Heart left ventricle (tissue), 13 donors: ENCODE results near the gene C16orf86.

Experiments
- CTCF ChIP-seq, 12 donors: fragments of 200-600 bp; sonication (generic) in 4 of 12; IDR thresholded peaks; one replicate each; pipeline versions ENCODE4 v1.5.0 to v1.8.0; 2018 to 2022; ENCODE audit warnings: antibody characterized with exemption in 12 of 12, mild to moderate bottlenecking in 5 of 12
- POLR2A ChIP-seq, 2 donors: fragments of 450-650 bp; IDR thresholded peaks; one replicate each; pipeline ENCODE4 v1.6.1; 2017; ENCODE audit warnings: antibody characterized with exemption in 2 of 2, mild to moderate bottlenecking in 2 of 2, moderate library complexity in 2 of 2
- donor health status: ischemic (EF 13 %, LVEDD 7.1; RV severe dilation, severe dysfunction).
- donor health status: DM: no; HTN: yes; CAD: no.
- donor health status: DM: no; HTN: no; CAD: no.
- donor health status: ischemic (EF 25% LVEDD 6.9; RV normal size, moderate dysfunction).
- donor health status: ischemic (EF 25% LVEDD 5.7; RV mildly dilated, moderate dysfunction).
- donor health status: ischemic (EF 35%, LVEDD 5.7; RV mildly dilated, moderate dysfunction).
- donor health status: nonischemic (EF 11% LVEDD 7.7; RV severe dilation, severe dysfunction).
- donor health status: DM: yes; HTN: yes; CAD: no.
- donor health status: PGD.
- donor health status: ischemic (EF 29% LVEDD 5.4; RV normal size, mild dysfunction).
- donor health status: nonischemic (EF 23%, LVEDD 6.1; RV moderate dilation, normal function).

GRCh38 chr16:67666032-67666551 lies 522 bp upstream of the C16orf86 start:
- TF ChIP-seq POLR2A (IDR thresholded peaks at IDR 0.05) (no peak), CTCF (IDR thresholded peaks at IDR 0.05) (no peak)
